Measurements from ENCODE around the gene C8G.

The C8G gene

DNA sequence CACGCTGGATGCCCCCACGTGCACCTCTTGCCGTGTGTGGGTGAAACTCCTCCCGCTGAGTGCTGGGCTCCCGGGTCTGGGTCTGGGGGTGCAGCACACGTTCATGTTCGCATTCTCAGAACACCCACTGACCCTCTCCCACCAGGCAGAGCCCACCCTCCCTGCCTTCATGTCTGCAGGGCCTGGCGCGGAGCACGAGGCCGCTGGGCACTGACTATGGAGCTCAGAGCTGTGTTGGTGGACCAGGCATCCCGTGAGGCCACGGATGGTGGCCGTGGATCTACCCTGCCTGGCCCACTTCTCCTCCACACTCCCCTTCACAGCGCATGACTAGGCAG is 15.9 kb downstream of the C8G start:
- no peak for TF ChIP-seq CTCF (IDR thresholded peaks at IDR 0.05; ENCODE audit: borderline replicate concordance, insufficient read depth, low read depth, low read length)
- H3K4me3 ChIP-seq (ENCODE audit: low read depth, low read length), result no peak overlapping the region

- no peak overlapping the region for H3K4me3 ChIP-seq (ENCODE audit: low read depth, low read length)
- TF ChIP-seq CTCF (IDR thresholded peaks at IDR 0.05; ENCODE audit: borderline replicate concordance, insufficient read depth, low read depth, low read length), result no peak
Observed at GRCh38 chr9:136961279-136962065, 16.4 kb downstream of the C8G start.

DNA sequence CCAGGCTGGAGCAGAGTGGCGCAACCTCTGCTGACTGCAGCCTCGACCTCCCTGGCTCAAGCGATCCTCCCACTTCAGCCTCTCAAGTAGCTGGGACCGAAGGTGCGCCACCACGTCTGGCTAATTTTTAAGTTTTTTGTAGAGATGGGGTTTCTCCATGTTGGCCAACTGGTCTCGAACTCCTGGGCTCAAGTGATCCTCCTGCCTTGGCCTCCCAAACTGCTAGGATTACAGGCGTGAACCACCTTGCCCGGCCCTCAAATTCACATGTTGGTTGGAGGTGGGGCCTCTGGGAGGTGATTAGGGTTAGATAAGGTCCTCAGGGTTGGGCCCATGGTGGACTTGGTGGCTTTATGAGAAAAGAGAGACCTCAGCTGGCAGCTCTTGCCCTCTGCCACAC is 17.1 kb downstream of the C8G start:
- H3K4me3 ChIP-seq (ENCODE audit: low read depth, low read length), result no peak overlapping the region
- TF ChIP-seq CTCF (IDR thresholded peaks at IDR 0.05; ENCODE audit: borderline replicate concordance, insufficient read depth, low read depth, low read length), result no peak

DNA sequence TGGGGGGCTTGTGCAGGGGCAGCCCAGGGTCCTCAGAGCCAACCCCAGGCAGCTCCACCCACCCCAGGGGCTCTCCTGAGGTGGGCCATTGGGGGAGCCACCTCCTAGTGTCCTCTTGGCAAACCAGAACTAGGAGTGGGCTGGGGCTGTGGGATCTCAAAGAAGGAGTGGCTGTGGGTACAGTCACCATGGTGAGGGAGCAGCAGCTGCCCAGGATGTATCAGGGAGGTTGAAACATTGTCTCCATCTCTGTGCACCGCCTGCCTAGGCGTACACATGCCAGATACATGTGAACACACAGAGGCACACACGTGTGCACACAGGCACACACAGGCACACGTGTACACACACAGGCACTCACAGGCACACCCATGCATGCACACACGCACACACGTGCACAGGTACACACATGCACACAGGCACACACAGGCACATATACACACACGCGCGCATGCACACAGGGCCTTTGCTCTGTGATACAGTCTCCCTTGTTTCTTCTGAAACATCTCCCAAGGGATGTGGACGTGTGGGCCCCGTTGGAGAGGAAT is 17.7 kb downstream of the C8G start:
- no peak for TF ChIP-seq CTCF (IDR thresholded peaks at IDR 0.05; ENCODE audit: borderline replicate concordance, insufficient read depth, low read depth, low read length)
- H3K4me3 ChIP-seq (ENCODE audit: low read depth, low read length), result no peak overlapping the region

GRCh38 chr9:136963341-136963740 is 18.3 kb downstream of the C8G start:
- no peak for TF ChIP-seq CTCF (IDR thresholded peaks at IDR 0.05; ENCODE audit: borderline replicate concordance, insufficient read depth, low read depth, low read length)
- no peak overlapping the region for H3K4me3 ChIP-seq (ENCODE audit: low read depth, low read length)

DNA sequence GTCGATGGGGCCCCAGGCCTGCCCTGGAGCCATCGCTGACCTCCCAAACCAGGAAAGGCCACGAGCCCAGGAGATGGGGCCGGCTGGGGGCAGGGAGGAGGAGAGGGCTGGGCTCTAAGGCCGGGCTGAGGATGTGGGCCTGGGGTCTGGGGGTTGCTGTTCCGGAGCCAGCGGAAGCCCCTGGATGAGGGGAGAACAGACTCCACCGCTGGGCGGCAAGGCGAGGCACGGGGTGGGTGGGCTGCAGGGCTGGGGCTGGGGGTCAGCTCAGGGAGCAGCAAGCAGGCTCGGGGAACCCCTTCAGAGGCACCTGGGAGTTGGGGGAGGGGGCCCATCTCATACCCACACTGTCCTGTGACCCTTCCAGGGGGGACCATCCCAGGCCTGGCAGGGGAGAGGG is 18.7 kb downstream of the C8G start:
- no peak overlapping the region for H3K4me3 ChIP-seq (ENCODE audit: low read depth, low read length)
- TF ChIP-seq CTCF (IDR thresholded peaks at IDR 0.05; ENCODE audit: borderline replicate concordance, insufficient read depth, low read depth, low read length), result no peak

DNA sequence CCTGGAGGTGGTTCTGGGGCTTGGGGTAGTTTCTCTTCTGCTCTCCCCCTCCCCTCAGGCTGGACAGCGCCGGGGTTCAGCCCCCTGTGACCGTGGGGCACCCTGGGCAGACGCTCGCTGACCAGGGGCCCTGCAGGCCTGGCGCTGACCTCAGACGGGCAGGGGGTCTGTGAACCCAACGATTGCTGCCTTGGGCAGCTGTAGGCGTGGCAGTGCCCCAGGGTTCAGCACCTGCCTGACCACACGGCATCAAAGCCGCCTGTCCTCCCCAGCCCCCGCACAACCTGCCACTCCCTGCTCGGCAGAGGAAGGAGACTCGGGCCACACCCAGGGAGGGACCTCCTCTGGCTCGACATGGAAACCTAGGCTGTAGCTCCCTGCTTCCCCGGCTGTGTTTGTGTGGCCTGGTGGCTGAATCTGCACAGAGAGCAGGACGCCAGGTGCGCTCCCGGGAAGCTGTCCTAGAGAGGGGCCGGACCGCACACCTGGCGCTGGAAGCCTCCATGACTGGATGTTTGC is 19.2 kb downstream of the C8G start:
- no peak for TF ChIP-seq CTCF (IDR thresholded peaks at IDR 0.05; ENCODE audit: borderline replicate concordance, insufficient read depth, low read depth, low read length)
- H3K4me3 ChIP-seq (ENCODE audit: low read depth, low read length), result no peak overlapping the region
